GM19025 (cell line): ENCODE results near the gene TMEM169.
A peak's percentile ranks its signal among the peaks of the same experiment; 100 is the strongest.
"Not testable (repeated sequence)": the region's sequence is repeated elsewhere in the genome, so short reads cannot be mapped to it uniquely, and the experiment has no call there.

Source experiments
- ATAC-seq: cut with Tn5 transposase; IDR thresholded peaks from one replicate; pipeline ENCODE4 v1.9.1; 2021; ENCODE audit warnings: mild to moderate bottlenecking, low read depth, moderate library complexity; ENCODE audit not compliant: unreplicated experiment

TMEM169 gene

DNA sequence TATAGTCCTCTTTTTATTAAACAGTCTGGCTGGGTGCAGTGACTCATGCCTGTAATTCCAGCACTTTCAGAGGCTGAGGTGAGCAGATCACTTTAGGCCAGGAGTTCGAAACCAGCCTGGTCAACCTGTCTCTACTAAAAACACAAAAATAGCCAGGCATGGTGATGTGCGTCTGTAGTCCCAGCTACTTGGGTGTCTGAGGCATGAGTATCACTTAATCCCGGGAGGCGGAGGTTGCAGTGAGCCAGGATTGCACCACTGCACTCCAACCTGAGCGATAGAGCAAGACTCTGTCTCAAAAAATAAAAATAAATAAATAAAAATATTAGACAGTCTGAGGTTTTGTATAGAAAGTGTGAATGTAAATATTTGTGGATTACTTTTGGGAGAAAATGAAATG lies 45.2 kb downstream of the TMEM169 start:
- ATAC-seq = no peak

DNA sequence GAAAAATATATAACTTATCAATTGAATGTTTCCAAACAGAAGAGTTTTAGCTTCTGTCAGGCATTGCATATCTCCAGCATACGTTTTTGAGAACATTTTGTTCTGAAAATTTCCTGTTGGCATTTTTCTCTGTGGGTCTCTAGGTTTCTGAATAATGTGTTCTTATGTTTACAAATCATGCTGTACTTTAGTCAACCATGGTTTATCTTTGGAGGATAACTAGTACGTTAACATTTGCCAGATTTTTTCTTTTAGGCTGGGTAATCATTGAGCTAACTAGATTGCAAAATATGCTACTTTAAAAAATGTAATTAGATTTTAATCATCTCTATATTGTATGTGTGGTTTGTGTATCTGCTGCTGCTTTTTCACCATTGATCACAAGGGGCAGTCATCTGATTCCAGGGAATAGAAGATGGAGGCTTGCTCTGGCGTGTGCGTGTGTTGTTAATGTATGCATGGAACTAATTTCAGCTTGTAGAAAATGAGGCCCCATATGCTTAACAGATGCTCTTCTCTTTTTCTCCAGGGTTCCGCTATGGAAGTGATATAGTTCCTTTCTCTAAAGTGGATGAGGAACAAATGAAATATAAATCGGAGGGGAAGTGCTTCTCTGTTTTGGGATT lies 48.7 kb downstream of the TMEM169 start:
- ATAC-seq = no peak

DNA sequence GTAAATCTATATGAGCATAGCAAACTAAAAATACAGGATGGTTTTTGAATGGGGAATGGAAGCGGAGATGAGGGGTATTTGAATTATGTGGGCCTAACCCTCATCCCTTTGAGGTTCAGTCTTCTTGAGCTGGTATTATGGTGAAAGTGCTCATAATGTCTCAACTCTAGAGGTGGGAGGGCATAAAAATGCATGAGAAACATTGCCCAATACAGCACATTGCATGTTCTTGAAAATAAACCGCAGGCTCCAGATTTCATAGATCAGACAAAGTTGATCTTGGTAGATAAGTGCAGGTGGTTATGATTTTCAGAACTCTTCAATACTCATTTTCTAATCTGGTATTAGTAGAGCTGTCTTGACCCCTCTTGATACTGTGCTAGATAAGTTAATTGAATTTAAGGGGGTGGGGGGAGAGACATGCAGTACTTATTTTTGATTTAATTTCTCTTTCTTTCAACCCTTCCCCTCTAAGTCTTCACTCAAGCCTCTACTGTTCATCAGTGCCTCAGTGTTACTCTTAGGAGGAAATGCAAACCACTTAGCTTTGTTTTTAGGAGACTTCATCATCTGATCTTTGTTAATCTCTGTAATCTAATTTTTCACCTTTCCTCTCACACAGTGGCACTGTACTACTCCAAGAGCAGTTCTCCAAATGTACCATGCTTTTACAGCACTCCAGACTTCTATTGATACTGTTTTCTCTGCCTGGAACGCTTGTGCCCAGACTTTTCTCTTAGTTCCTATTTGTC lies 49.6 kb downstream of the TMEM169 start:
- no peak for ATAC-seq

DNA sequence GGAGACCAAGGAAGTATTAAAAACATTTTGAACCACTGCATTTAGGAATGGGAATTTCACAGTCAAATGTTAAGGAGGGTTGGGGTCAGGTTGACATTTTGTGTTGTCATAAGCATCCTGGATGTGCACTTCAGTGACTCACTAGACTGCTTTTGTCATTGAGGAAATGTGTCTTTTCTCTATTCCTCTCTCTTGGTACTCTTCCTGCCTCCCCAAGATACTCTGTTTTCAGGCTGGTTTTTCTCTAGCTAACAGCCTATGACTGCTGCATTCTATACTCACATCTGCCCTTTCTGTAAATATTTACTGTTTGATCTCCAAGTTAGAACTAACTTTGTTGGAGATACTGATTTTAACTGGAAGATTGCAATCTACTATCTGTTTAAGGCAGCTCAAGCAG lies 50.9 kb downstream of the TMEM169 start:
- no peak for ATAC-seq

DNA sequence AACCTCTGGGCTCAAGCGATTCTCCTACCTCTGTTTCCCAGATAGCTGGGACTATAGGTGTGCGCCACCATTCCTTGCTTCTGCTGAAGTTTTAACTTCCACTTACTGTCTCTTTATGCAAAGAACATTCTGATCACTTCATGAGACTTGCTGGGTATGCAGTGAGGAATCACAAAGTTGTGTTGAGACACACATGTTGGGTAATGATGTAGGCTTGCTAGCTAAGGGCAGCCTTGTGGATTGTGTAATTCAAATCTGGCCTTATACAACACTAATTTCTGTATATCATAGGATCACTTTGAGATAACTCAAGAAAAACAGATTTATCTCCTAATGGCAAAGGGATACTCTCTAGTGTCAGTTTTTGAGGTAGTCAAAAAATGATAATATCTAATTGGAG lies 51.7 kb downstream of the TMEM169 start:
- ATAC-seq = no peak

DNA sequence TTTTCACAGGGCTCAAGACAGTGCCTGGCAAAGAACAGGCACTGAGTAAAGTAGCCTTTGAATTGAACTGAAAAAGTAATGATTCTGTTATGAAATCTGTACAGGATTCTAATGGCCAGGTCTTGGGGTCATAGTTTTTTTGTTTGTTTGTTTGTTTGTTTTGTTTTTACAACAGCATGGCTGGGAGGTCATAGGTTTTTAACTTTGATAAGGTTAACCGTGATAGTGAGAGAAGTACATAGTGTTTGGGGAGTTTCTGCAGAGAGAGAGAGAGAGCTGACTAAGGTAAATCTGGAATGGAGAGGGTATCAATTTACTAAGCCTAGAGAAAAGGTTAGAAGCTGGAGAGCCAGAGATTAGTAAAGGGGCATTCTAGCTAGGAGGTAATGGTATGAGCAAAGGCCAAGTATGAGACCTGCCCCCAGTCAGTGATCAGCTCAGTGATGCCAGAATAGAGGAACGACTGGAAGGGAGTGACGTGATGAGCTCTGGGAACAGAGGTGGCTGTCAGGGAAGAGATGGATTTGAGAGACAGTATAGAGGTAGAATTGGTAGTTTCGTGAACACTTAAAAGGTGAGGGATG lies 53.3 kb downstream of the TMEM169 start:
- ATAC-seq = no peak

DNA sequence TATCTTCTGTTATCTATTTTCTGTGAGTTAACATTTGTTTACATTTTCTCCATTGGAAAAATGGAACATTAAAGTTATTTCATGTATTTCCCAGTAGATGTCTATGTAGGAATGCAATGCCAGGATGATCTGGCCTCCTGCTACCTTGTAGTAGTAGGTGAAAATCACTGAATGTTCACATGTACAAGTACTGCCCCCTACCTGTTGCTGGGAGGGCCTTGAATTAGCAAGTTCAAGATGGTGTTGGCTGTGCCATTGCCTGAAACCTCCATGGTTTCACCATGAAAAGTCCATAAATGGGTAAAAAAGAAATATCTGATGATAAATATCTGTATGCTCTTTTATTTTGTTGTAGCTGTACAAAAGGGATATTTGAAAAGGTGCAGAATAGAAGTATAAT lies 58.2 kb downstream of the TMEM169 start:
- ATAC-seq = no peak

DNA sequence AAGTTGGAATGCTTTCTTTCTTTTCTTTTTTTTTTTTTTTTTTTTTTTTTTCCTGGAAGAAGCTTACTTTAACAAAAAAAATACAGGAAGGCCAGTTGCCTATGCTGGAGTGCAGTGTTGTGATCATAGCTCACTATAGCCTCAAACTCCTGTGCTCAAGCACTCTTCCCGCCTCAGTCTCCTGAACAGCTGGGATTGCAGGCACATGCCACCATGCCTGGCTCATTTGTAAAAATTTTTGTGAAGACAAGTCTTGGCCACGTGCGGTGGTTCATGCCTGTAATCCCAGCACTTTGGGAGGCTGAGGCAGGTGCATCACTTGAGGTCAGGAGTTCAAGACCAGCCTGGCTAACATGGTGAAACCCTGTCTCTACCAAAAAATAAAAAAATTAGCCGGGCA lies 59.8 kb downstream of the TMEM169 start:
- ATAC-seq = not testable (repeated sequence)

DNA sequence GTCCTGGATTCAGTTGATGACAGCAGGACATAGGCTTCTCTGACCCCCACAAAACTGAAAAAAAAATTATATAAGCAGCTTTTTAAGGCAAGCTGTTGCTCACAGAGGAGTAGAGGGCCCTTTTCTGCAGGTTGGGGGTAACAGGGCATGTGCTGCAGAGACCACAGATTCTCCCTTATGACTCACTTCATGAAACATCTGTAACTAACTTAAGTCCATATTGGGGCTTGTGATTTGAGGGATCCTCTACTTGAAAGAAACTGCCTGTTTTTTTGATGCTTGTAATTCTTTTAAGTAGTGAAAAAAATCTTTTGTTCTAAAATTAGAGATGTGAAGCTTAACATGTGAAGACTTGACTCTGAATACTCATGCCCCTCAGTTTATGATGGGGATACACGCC lies 60.8 kb downstream of the TMEM169 start:
- peak; percentile 94 for ATAC-seq

DNA sequence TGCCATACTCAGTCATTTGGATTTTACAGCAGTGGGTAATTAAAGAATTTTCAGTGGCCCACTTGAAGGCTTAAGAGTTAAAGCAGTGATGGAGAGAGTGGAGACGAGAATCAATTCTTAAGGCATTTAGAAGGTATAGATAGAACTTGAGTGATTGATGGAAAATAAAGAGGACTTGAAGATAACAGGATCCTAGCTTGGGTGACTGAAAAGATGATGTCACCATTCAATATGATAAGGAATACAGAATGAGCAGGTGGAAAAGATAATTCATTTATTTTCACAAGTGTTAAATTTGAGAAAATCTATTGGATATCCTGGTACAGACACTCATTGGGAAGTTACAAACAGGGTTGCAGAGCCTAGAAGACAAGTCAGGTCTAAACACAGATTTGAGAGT lies 62.7 kb downstream of the TMEM169 start:
- no peak for ATAC-seq

DNA sequence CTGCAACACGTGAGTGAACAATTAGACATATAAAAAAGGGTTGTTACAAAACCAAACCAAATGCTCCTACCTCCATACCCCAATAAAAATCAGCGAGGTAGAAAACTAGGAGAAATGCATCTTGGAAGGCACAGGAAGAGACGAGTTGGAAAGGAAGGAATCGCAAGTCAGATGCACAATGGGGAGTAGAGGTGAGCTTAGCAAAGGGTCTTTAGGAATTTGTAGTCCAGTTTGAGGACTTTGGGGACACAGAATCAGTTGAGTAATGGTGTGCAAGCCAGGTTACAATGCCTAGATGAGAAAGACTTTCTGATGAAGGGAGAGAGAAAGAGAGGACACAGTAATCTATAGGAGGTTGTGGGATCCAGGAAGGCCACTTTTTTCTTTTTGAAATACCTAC lies 63.1 kb downstream of the TMEM169 start:
- no peak for ATAC-seq

DNA sequence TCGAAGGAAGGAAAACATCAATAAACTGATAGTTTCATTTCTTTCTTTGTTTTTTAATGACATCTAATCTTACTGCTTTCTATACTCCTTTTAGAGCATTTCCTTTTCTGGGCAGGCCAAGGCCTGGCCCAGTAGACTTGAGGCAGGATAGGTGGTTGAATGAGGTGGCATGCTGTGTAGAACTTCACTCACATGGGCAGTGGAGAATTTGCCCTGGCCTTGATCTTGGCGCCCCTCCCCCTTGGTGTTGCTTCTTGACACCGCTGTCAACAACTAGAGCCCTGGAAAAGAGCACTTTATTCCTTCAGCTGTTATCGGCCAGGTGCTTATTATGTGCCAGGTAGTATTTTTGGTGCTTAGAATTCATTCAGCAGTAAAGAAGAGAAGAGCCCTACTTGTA lies 64.9 kb downstream of the TMEM169 start:
- no peak for ATAC-seq

DNA sequence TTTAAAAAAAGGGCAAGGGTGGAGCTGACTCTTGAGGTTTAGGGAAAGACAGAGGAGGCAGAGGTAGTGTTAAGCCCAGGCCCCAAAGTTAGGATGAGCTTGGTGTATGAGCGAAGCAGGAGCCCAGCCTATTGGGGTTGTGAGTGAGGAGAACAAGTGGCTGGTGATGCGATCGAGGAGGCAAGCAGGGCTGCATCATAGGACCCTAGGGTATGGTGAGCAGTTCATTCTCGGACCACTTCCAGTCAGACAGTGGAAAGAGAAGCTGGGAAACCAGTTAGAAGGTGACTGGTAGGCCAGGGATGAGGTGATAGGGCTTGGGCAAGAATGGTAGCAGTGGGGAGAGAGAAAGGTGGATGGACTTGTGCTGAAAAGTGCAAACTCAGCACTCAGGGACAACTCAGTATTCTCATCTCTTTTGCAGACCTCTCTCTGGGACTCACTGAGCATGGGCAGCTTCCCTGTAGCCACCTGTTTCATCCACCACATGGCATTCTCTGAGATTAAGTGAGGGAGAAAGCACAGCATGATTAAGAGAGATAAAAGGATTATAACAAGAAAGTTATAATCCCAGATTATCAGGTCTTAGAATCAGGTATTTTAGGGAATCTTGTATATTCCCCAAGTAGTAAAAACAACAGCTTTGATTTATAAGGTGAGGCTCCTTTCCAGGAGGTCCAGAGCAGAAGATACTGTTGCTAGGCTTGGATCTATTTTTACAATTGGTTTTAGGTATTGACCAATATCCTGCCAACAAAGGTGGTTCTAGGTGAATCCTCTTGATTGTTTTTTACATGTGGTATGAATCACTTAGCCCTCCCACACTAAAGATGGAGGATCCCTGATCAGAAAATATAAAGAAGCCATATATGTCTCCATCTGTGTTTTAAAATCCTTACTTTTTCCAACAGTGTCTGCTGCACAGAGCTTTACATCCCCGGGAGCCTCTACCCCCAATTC lies 65.7 kb downstream of the TMEM169 start:
- ATAC-seq = no peak

DNA sequence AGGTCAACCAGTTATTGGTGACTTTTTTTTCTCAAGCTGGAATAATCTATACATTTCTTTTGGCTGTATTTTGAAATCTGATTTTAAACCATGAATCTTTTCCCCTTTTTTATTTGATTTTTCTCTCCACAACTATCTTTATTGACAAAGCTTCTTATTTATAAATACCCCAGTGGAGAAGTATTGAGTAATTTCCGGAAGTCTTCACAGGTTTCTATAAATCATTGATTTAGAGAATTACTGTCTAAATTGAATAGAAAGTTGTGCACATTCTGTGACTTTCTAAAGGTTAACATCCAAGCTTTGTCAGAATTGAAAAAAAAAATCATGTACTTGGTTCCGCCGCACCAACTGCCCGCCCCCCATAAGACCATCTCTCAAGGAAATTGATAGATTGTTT lies 67.3 kb downstream of the TMEM169 start:
- no peak for ATAC-seq

DNA sequence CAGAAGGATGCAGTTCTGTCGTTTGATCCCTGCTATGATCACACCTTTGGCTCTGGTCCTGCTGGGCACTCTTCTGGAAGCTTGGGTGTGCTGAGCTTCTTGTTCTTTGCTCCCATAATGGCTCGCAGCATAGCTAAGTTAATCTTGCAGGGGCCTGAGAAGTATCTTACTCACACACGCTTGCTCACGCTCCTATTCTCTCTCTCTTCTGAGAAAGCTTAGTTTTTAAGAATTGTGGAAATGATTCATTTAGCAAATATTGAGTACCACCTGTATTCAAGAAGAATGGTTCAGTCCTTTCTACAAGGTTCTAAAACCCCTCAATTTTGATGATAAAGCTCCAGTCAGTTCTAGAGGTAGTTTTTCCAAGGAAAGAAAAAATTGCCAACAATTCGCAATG lies 68.0 kb downstream of the TMEM169 start:
- no peak for ATAC-seq

DNA sequence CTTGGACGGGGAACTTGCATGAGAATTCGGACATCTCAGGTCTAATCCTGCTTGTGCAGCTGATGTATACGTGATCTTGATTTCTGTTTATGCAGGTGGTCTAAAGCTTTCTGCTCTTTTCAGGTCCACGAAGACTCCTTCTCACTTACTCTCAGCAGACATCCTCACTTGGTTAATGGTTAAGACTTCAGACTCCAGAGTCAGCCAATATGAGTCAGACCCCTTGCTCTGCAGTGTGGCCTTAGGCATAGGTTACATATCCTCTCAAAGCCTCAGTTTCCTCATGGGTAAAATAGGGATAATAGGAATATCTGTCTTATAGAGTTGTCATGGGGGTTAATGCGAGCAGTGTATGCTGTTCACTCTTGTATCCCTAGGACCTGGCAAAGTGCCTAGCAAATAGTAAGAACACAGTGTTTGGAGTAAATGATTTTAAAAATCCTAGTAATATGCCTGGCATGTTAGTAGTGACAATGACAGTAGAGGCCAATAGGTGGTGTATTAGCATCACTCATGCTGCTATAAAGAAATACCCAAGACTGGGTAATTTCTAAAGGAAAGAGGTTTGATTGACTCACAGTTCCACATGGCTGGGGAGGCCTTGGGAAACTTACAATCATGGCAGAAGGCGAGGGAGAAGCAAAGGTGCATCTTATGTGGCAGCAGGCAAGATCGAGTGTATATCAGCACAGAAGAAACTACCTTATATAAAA lies 69.8 kb downstream of the TMEM169 start:
- no peak for ATAC-seq
